OCI-LY3 (cell line): ENCODE measurements around the gene SWAP70.

ENCODE experiments used
- EZH2phosphoT487 ChIP-seq: fragments of 200-600 bp; shearing (Covaris generic); IDR thresholded peaks from 2 replicates; pipeline ENCODE4 v1.6.1; 2018; ENCODE audit warnings: antibody characterized with exemption, mixed run types, low read depth
- TF ChIP-seq, protein P1 (sequence below): fragments of 200-600, 300-600 bp; sonication (generic); IDR thresholded peaks from 2 replicates; pipeline ENCODE4 v1.5.1; 2014; ENCODE audit warnings: antibody characterized with exemption, low read length, low read depth

- TF ChIP-seq, protein P1, sequence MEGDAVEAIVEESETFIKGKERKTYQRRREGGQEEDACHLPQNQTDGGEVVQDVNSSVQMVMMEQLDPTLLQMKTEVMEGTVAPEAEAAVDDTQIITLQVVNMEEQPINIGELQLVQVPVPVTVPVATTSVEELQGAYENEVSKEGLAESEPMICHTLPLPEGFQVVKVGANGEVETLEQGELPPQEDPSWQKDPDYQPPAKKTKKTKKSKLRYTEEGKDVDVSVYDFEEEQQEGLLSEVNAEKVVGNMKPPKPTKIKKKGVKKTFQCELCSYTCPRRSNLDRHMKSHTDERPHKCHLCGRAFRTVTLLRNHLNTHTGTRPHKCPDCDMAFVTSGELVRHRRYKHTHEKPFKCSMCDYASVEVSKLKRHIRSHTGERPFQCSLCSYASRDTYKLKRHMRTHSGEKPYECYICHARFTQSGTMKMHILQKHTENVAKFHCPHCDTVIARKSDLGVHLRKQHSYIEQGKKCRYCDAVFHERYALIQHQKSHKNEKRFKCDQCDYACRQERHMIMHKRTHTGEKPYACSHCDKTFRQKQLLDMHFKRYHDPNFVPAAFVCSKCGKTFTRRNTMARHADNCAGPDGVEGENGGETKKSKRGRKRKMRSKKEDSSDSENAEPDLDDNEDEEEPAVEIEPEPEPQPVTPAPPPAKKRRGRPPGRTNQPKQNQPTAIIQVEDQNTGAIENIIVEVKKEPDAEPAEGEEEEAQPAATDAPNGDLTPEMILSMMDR: no peak
- TF ChIP-seq EZH2phosphoT487: no peak
These were observed 92.6 kb downstream of the SWAP70 start for GRCh38 chr11:9756461-9756860.
